Fibroblast of skin of back (primary cell): Measurements from ENCODE around the gene CNOT10. TPM values are rescaled to one million over a fixed set of nuclear protein-coding genes. Genes with fewer than 3 reads are reported as not detected.
"Not testable (repeated sequence)": the region's sequence is repeated elsewhere in the genome, so short reads cannot be mapped to it uniquely, and the experiment has no call there.

Experiments
- DNase-seq: peaks from one replicate; pipeline ENCODE4 v3.0.0-alpha.2; 2013
- polyA plus RNA-seq, 2 experiments: library from polyadenylated mRNA; unstranded; fragments of 120-200 nt; gene quantifications; one replicate each; pipeline ENCODE4 v1.2.1, GENCODE V29; 2013; ENCODE audit not compliant: insufficient read length in 2 of 2

Gene CNOT10
- polyA plus RNA-seq (2013, experiment 1 of 2; ENCODE audit: insufficient read length) = 22.2 TPM
- polyA plus RNA-seq (2013, experiment 2 of 2; ENCODE audit: insufficient read length) = 21.3 TPM

- peak; percentile 95 for DNase-seq
These were observed at the start of gene CNOT10 for GRCh38 chr3:32684800-32685542. CNOT10 (plus strand) TSS chr3:32685188; CDS start chr3:32685461, 273 bp downstream.

GRCh38 chr3:32640939-32641338 lies 44.0 kb upstream of the CNOT10 start:
- DNase-seq = no peak

- no peak for DNase-seq
These were observed 43.6 kb upstream of the CNOT10 start for GRCh38 chr3:32641356-32641755.

- DNase-seq = no peak
These were observed 41.6 kb upstream of the CNOT10 start for GRCh38 chr3:32643354-32643753.

- no peak for DNase-seq
These were observed 41.2 kb upstream of the CNOT10 start for GRCh38 chr3:32643816-32644215.

GRCh38 chr3:32644380-32644779 lies 40.6 kb upstream of the CNOT10 start:
- no peak for DNase-seq

GRCh38 chr3:32646761-32647160 lies 38.2 kb upstream of the CNOT10 start:
- DNase-seq = peak; percentile 16

GRCh38 chr3:32652337-32653100 lies 32.5 kb upstream of the CNOT10 start:
- DNase-seq = not testable (repeated sequence)

- DNase-seq = no peak
These were observed 29.8 kb upstream of the CNOT10 start for GRCh38 chr3:32655167-32655566.

GRCh38 chr3:32660634-32661033 lies 24.4 kb upstream of the CNOT10 start:
- DNase-seq = no peak

- DNase-seq = no peak
These were observed 22.3 kb upstream of the CNOT10 start for GRCh38 chr3:32662647-32663046.

GRCh38 chr3:32664630-32665075 lies 20.3 kb upstream of the CNOT10 start:
- DNase-seq = peak; percentile 57

GRCh38 chr3:32667072-32667582 lies 17.9 kb upstream of the CNOT10 start:
- no peak for DNase-seq

- not testable (repeated sequence) for DNase-seq
These were observed 15.8 kb upstream of the CNOT10 start for GRCh38 chr3:32669226-32669625.

- DNase-seq = not testable (repeated sequence)
These were observed 11.3 kb upstream of the CNOT10 start for GRCh38 chr3:32673730-32674129.

- DNase-seq = no peak
These were observed 9.8 kb upstream of the CNOT10 start for GRCh38 chr3:32675164-32675563.

- DNase-seq = no peak
These were observed 9.3 kb upstream of the CNOT10 start for GRCh38 chr3:32675650-32676049.

GRCh38 chr3:32681811-32682210 lies 3.2 kb upstream of the CNOT10 start:
- no peak for DNase-seq

GRCh38 chr3:32684029-32684799 lies 774 bp upstream of the CNOT10 start:
- peak; percentile 30 for DNase-seq

- no peak for DNase-seq
These were observed 676 bp downstream of the CNOT10 start for GRCh38 chr3:32685543-32686185.

GRCh38 chr3:32686713-32687112 lies 1.7 kb downstream of the CNOT10 start:
- DNase-seq = no peak

GRCh38 chr3:32691847-32692246 lies 6.9 kb downstream of the CNOT10 start:
- DNase-seq = no peak
